Measurements from ENCODE around the gene NEO1.

The NEO1 gene

GRCh38 chr15:73105064-73105463, 52.8 kb downstream of the NEO1 start:
- no peak for DNase-seq (ENCODE audit: extremely low read depth, low read depth)
- no peak for TF ChIP-seq CTCF (IDR thresholded peaks at IDR 0.05; ENCODE audit: low read depth, low read length)

- DNase-seq (ENCODE audit: extremely low read depth, low read depth), result no peak
- no peak for TF ChIP-seq CTCF (IDR thresholded peaks at IDR 0.05; ENCODE audit: low read depth, low read length)
Observed at GRCh38 chr15:73108676-73109075, 56.4 kb downstream of the NEO1 start.

- DNase-seq (ENCODE audit: extremely low read depth, low read depth), result no peak
- no peak for TF ChIP-seq CTCF (IDR thresholded peaks at IDR 0.05; ENCODE audit: low read depth, low read length)
Observed at GRCh38 chr15:73109765-73110164, 57.5 kb downstream of the NEO1 start.

DNA sequence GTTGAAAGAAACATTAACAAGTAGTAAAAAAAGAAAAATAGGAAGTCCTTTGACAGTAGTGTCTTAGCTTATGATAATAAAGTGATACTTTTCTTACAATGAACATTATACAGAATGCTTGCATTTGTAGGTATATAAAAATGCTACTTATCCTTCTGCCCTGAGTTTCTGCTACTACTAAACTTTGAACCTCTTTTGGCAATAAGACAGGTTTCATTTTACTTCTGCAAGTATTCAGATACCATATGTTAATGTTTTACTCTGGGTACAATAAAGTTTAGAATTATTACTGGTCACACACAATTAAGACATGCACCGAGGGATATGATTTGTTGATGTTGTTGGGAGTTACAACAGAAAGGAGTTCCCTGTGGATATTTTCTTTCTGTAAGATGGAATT, 57.9 kb downstream of the NEO1 start:
- no peak for DNase-seq (ENCODE audit: extremely low read depth, low read depth)
- no peak for TF ChIP-seq CTCF (IDR thresholded peaks at IDR 0.05; ENCODE audit: low read depth, low read length)

DNA sequence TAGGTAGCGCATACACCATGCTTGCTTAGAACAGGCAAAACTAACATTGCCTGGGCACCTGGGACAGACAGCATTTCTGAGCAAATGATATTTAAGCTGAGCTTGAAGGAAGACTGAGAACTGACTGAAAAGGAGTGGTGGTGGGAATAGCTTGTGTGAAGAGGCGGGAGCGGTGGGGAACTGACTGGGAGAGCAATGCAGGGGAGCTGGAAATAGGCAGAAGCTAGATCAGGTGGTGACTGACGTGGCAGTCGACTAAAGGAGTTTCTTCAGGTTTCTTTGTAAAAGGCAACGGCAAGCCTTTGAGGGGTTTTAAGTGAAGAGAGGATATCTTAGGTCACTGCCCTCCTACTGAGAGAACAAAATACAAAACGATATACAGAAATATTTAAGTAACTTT, 61.8 kb downstream of the NEO1 start:
- no peak for TF ChIP-seq CTCF (IDR thresholded peaks at IDR 0.05; ENCODE audit: low read depth, low read length)
- DNase-seq (ENCODE audit: extremely low read depth, low read depth), result no peak

- TF ChIP-seq CTCF (IDR thresholded peaks at IDR 0.05; ENCODE audit: low read depth, low read length), result no peak
- DNase-seq (ENCODE audit: extremely low read depth, low read depth), result no peak
Observed at GRCh38 chr15:73116164-73116563, 63.9 kb downstream of the NEO1 start.

DNA sequence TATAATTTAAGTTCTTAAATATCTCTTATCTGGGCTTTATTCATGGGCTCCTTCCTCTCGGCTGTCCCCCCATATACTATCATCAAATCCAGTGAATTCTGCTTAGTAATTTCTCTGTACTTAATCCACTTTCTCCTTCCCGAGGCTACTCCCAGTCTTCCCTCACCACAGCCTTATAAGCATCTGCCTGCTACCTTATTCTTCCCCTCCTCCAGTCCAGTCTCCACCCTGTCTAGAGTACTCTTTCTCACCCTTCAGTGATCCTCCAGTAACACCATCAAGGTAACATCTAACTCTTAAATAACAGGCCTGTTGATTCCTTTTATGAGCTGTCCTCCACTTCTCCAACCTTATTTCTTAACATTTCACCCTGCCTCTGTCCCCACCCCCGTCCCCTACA, 65.8 kb downstream of the NEO1 start:
- no peak for DNase-seq (ENCODE audit: extremely low read depth, low read depth)
- no peak for TF ChIP-seq CTCF (IDR thresholded peaks at IDR 0.05; ENCODE audit: low read depth, low read length)
